Measurements from ENCODE around the gene GNRH2. TPM values are rescaled to one million over a fixed set of nuclear protein-coding genes. Genes with fewer than 3 reads are reported as not detected.
"Not testable (repeated sequence)": the region's sequence is repeated elsewhere in the genome, so short reads cannot be mapped to it uniquely, and the experiment has no call there.

The GNRH2 gene
- total RNA-seq, 2 donors from 2014 or later, result 0.92 to 0.94 TPM

DNA sequence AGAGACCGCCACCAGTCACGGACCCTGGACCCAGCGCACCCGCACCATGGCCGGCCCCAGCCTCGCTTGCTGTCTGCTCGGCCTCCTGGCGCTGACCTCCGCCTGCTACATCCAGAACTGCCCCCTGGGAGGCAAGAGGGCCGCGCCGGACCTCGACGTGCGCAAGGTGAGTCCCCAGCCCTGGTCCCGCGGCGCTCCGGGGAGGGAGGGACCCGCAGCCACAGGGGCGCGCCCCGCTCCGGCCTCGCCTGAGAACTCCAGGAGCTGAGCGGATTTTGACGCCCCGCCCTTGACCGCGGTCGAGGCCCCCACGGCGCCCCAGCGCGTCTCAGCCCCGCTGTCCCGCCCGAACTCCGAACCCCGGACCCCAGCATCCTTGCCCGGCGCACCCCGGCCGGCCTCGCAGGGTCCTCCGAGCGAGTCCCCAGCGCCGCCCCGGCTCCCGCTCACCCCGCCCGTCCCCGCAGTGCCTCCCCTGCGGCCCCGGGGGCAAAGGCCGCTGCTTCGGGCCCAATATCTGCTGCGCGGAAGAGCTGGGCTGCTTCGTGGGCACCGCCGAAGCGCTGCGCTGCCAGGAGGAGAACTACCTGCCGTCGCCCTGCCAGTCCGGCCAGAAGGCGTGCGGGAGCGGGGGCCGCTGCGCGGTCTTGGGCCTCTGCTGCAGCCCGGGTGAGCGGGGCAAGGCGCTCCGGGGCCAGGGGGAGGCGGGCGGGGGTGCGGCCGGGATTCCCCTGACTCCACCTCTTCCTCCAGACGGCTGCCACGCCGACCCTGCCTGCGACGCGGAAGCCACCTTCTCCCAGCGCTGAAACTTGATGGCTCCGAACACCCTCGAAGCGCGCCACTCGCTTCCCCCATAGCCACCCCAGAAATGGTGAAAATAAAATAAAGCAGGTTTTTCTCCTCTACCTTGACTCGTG, 28.4 kb downstream of the GNRH2 start, which contains the start of gene OXT:
OXT (plus strand) TSS at position 11 of the 920 bp plus-strand sequence; CDS start at position 47, 36 bp downstream.
- peaks cover 2% of the 10 kb centered on the region for H3K36me3 Mint-ChIP-seq (ENCODE audit: low read depth)
- peaks cover 23% of the 10 kb centered on the region for H3K4me1 Mint-ChIP-seq
- H3K9me3 ChIP-seq (ENCODE audit: control insufficient read depth, low read length, poor library complexity, severe bottlenecking), result no peaks in the 10 kb centered on the region
- no peaks in the 10 kb centered on the region for H3K27me3 Mint-ChIP-seq
- ATAC-seq, result peak; percentile 88
- DNase-seq, result peak; percentile 58 to 69 (median 65)
- peak within 1 kb of the TSS; percentile 91 for H3K27ac Mint-ChIP-seq
- H3K4me3 Mint-ChIP-seq, result peak within 1 kb of the TSS; percentile 87

DNA sequence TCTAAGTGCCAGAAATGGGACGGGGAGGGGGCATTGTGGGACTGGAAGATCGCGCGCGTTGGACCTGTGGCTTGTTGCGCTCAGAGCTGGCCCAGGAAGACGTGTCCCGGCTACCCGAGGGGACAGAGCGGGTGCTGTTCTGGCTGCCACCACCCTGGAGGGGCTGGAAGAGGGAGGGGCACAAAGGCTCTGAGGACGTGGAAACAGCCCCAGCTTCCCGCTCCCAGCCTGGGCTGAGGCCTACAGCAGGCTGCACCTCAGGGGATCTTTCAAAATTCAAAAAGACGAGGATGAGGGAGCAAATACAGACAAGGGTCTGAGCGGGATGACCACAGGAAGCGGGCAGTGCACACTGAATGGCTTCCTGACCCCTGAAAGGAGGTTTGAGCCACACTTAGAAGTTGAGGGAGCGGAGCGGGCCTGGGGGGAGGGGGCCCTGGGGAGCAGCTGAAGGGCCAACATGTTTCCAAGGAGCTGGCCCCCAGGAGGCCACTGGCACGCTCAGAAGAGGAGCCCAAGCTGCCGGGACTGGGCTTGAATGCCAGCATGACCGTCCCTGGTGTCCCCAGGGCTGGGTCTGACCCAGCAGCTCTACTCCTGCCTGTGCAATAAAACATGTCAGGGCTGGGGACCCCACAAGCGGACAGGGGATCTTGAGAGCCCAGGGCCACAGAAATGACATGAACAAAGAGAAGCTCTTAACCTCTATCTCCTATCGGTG, 29.3 kb downstream of the GNRH2 start:
- peak overlapping the region; percentile 80 for H3K27ac Mint-ChIP-seq
- ATAC-seq, result no peak
- H3K27me3 Mint-ChIP-seq, result no peaks in the 10 kb centered on the region
- H3K4me1 Mint-ChIP-seq, result peaks cover 26% of the 10 kb centered on the region
- no peak for DNase-seq
- peaks cover 2% of the 10 kb centered on the region for H3K36me3 Mint-ChIP-seq (ENCODE audit: low read depth)
- H3K4me3 Mint-ChIP-seq, result peak overlapping the region; percentile 87
- H3K9me3 ChIP-seq (ENCODE audit: control insufficient read depth, low read length, poor library complexity, severe bottlenecking), result no peaks in the 10 kb centered on the region

DNA sequence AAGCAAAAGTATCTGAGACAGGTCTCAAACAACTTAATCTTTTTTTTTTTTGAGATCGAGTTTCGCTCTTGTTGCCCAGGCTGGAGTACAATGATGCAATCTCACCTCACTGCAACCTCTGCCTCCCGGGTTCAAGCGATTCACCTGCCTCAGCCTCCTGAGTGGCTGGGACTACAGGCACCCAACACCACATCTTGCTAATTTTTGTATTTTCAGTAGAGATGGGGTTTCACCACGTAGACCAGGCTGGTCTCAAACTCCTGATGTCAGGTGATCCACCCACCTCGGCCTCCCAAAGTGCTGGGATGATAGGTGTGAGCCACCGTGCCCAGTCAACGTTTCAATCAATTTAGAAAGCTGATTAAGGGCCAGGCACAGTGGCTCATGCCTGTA, 29.8 kb downstream of the GNRH2 start:
- Mint-ChIP-seq H3K4me3 (peak overlapping the region; percentile 33), H3K4me1 (peaks cover 27% of the 10 kb centered on the region)
- not testable (repeated sequence) for ATAC-seq

DNA sequence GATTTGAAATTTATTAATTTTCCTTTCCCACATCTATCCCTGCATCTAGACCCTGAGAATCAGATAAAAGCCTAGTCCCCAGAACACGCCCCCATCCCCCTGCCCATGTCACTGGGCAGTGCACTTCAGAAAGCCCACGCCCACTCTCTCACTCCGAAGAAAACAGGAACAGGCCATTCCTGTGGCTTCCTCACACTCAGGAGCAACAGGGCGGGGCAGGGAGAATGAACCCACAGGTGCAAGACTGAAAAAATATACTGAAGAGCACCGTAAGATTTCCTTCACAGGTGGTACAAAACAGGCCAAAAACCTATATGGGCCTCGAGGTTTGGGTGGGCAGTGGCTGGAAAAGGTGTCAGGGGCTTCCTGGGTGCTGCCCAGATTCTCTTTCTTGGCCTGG, 31.4 kb downstream of the GNRH2 start:
- no peak for ATAC-seq
- no peak for DNase-seq
- Mint-ChIP-seq H3K36me3 (ENCODE audit: low read depth) (no peaks in the 10 kb centered on the region), H3K4me1 (peaks cover 24% of the 10 kb centered on the region), H3K4me3 (no peak overlapping the region), H3K27me3 (no peaks in the 10 kb centered on the region), H3K27ac (no peak overlapping the region)
- H3K9me3 ChIP-seq (ENCODE audit: control insufficient read depth, low read length, poor library complexity, severe bottlenecking), result no peaks in the 10 kb centered on the region

More for the DNA sequence above, 29.8 kb downstream of the GNRH2 start:
- not testable (repeated sequence) for DNase-seq; H3K36me3 Mint-ChIP-seq (ENCODE audit: low read depth); H3K27me3 Mint-ChIP-seq; H3K9me3 ChIP-seq (ENCODE audit: control insufficient read depth, low read length, poor library complexity, severe bottlenecking)
- peak overlapping the region; percentile 80 for H3K27ac Mint-ChIP-seq

DNA sequence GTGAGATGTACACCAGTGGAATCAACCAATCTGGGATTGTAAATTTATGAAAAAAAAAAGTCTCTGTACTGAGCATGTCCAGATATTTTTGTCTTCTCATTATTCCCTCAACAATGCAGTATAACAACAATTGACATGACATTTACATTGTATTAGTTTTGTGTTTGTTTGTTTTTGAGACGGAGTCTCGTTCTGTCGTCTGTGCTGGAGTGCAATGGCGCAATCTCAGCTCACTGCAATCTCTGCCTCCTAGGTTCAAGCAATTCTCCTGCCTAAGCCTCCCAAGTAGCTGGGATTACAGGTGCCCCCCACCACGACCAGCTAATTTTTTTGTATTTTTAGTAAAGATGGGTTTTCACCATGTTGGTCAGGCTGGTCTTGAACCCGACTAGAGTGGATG, 31.9 kb downstream of the GNRH2 start:
- H3K4me3 Mint-ChIP-seq; DNase-seq; H3K27me3 Mint-ChIP-seq; H3K36me3 Mint-ChIP-seq (ENCODE audit: low read depth); H3K27ac Mint-ChIP-seq; ATAC-seq; H3K9me3 ChIP-seq (ENCODE audit: control insufficient read depth, low read length, poor library complexity, severe bottlenecking): not testable (repeated sequence)
- H3K4me1 Mint-ChIP-seq, result peaks cover 24% of the 10 kb centered on the region

DNA sequence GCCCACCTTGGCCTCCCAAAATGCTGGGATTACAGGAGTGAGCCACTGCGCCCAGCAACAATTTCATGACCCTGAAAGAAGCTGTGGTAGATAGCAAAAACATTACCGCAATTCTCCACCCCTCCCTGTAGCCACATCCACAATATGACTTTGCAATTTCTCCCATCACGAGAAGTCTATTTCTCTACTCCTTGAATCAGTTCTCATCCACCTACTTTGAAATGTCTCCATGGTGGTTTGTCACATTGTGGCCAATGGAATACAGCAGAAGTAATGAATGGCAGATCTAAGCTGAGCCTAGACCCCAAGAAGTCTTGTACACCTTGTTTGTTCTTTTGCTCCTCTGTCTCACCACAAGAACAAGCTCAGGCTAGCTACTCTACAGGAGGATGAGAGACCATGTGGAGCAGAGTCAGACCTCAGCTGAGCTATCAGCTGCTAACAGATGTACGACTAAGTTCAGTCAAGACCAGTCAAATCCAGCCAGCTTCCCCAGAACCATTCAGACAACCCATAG, 34.3 kb downstream of the GNRH2 start:
- no peak overlapping the region for H3K27ac Mint-ChIP-seq
- H3K4me3 Mint-ChIP-seq, result peak overlapping the region; percentile 36
- H3K36me3 Mint-ChIP-seq (ENCODE audit: low read depth), result peaks cover 2% of the 10 kb centered on the region
- no peaks in the 10 kb centered on the region for H3K9me3 ChIP-seq (ENCODE audit: control insufficient read depth, low read length, poor library complexity, severe bottlenecking)
- H3K4me1 Mint-ChIP-seq, result peaks cover 15% of the 10 kb centered on the region
- ATAC-seq (peak; percentile 45), DNase-seq (no peak)
- peaks cover 22% of the 10 kb centered on the region for H3K27me3 Mint-ChIP-seq

DNA sequence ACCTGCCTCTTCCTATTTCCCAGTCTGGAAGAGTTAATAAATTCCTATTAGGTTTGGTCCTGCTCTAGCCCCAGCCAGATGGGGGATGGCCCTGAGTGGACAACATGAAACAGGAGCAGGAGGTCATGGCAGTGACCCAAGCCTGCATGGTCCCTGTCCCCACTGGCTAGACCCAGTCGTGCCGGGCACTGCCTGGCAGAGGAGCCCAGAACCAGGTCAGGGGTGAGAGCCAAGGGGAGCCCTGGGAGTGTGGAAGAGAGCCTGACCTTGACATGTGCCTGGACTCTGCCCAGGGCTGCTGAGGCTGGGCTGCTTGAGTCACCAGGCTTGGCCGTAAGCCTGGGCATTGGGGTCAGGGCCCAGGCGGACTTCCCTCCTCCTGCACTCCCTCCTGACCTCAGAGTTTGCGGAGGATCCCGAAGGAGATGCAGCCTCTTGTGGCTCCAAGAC, 37.5 kb downstream of the GNRH2 start:
- Mint-ChIP-seq H3K4me1 (peaks cover 17% of the 10 kb centered on the region), H3K4me3 (no peak overlapping the region), H3K27me3 (peaks cover 39% of the 10 kb centered on the region), H3K36me3 (ENCODE audit: low read depth) (peaks cover 5% of the 10 kb centered on the region), H3K27ac (no peak overlapping the region)
- no peak for DNase-seq
- ATAC-seq, result no peak
- no peaks in the 10 kb centered on the region for H3K9me3 ChIP-seq (ENCODE audit: control insufficient read depth, low read length, poor library complexity, severe bottlenecking)

DNA sequence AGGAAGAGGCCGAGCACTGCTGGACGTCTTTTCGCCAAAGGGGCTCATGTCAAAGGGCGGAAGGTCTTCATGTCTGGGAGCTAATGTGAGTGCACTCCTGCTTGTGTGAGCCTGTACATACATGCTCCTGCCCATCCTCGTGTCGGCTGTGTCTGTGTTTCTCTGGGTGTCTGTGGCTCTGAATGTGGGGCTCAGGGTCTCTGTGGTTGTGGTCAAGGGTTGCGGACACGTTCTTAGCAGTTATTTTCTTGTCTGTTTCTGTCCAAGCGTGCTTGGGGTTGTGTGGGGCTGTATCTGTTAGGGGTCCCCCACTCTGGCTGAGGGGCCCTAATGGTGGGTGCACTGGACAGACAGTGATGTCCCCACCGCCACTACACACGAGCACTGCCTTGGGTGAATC, 38.2 kb downstream of the GNRH2 start:
- Mint-ChIP-seq H3K27ac (no peak overlapping the region), H3K36me3 (ENCODE audit: low read depth) (peaks cover 5% of the 10 kb centered on the region), H3K4me1 (peaks cover 17% of the 10 kb centered on the region), H3K4me3 (peak overlapping the region; percentile 80), H3K27me3 (peaks cover 39% of the 10 kb centered on the region)
- H3K9me3 ChIP-seq (ENCODE audit: control insufficient read depth, low read length, poor library complexity, severe bottlenecking), result no peaks in the 10 kb centered on the region
- no peak for DNase-seq
- ATAC-seq, result no peak

DNA sequence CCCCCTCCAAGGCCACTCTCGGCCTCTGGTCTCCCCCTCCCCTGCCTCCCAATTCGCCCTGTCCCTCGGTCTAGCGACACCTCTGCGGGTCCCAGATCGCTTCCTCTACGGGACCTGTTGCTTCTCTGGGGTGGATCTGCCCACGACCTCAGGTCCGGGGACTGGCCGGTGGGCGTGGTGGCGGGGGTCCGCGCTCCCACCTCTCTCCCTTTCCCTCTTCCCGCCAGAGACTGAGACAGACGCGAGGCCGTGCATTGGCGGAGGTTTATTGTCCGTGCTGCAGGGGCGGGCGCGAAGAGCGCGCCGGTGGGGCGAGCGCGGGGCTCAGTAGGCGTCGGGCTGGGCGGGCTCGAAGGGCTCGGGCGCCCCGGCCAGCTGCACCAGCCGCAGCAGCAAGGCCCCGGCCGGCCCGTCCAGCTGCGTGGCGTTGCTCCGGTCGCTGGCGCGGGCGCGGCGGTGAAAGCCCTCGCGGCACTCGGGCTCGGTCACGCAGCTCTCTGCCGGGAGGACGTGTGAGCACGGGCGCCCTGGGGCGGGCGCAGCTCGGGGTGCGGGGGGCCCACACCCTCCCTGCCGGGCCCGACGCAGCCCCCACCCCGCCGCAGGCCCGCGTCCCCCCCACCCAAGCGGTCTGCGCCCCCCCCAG, 39.0 kb downstream of the GNRH2 start:
- no peak for DNase-seq
- H3K27ac Mint-ChIP-seq, result no peak overlapping the region
- H3K4me3 Mint-ChIP-seq, result peak overlapping the region; percentile 80
- peaks cover 39% of the 10 kb centered on the region for H3K27me3 Mint-ChIP-seq
- ATAC-seq, result peak; percentile 53
- H3K4me1 Mint-ChIP-seq, result peaks cover 13% of the 10 kb centered on the region
- H3K9me3 ChIP-seq (ENCODE audit: control insufficient read depth, low read length, poor library complexity, severe bottlenecking), result no peaks in the 10 kb centered on the region
- peaks cover 5% of the 10 kb centered on the region for H3K36me3 Mint-ChIP-seq (ENCODE audit: low read depth)

DNA sequence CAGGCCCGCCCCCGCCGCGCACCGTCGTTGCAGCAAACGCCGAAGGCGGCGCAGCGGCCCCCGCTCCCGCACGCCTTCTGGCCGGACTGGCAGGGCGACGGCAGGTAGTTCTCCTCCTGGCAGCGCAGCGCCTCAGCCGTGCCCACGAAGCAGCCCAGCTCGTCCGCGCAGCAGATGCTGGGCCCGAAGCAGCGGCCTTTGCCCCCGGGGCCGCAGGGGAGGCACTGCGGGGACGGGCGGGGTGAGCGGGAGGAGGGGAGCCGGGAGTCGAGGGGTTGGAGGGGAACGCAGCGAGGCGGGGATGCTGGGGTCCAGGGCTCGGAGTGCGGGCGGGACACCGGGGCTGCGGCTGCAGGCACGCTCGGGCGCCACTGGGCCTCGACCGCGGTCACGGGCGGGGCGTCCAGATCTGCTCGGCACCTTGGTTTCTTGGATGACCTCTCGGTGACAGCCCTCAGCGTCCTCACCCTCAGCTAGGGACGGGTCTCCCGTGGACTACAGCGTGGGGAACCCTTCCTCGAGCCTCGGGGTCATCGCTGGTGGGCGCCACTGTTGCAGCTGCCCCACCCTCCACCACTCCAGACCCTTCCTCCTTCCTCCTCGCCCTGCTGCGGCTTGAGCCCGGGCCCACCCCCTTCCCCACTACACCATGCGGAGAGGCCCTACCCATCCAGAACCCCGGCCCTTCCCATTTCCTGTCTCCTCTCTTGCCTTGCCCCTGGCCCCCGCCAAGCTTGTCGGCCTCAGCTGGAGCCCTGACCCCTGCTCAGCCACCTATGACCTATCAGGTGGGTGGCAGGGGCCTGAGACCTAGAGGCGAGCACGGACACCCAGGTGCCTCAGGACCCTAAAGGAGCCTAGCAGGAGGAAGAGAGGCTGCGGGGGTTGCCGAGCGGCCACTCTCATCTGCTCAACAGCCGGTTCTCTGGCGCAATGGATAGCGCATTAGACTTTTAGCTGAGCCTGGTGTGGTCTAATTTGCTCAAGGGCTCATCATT, 39.8 kb downstream of the GNRH2 start:
- peak overlapping the region; percentile 80 for H3K4me3 Mint-ChIP-seq
- DNase-seq (no peak), ATAC-seq (peak; percentile 53)
- H3K27ac Mint-ChIP-seq, result no peak overlapping the region
- H3K9me3 ChIP-seq (ENCODE audit: control insufficient read depth, low read length, poor library complexity, severe bottlenecking), result no peaks in the 10 kb centered on the region
- H3K27me3 Mint-ChIP-seq, result peaks cover 40% of the 10 kb centered on the region
- peaks cover 11% of the 10 kb centered on the region for H3K4me1 Mint-ChIP-seq
- H3K36me3 Mint-ChIP-seq (ENCODE audit: low read depth), result peaks cover 5% of the 10 kb centered on the region

DNA sequence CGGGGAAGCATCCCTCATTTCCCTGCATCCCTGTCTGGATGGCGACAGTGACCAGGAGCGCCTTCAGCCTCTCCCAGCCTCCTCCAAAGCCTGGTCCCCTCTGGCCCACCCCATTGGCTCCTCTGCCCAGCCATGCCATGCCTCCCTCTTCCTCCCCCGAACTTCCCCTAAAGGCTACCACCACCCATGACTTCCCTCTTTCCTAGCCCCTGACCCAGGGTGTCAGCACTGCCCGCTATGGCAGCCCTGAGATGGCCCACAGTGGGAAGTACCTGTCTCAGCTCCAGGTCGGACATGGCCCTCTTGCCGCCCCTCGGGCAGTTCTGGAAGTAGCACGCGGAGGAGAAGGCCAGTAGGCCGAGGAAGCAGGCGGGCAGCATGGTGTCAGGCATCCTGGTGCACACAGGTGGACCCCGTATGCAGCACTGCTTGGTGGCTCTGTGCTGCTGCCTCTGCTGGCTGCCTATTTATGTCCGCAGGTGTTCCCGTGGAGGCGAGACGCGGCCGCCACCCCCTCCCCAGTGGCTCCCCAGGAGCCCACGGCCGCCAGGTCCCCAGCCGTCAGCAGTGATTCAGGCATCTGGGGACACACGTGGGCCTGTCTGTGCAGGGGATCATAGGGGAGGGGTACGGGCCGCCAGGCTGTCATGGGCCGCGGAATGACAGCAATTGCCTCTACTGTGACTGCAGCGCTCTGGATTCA, 41.0 kb downstream of the GNRH2 start, which contains the start of gene AVP:
AVP (minus strand) TSS at position 442 of the 703 bp plus-strand sequence; CDS start at position 392, 50 bp downstream.
- peaks cover 5% of the 10 kb centered on the region for H3K36me3 Mint-ChIP-seq (ENCODE audit: low read depth)
- H3K27me3 Mint-ChIP-seq, result peaks cover 46% of the 10 kb centered on the region
- ATAC-seq, result no peak
- no peak for DNase-seq
- no peak within 1 kb of the TSS for H3K27ac Mint-ChIP-seq
- H3K4me1 Mint-ChIP-seq, result peaks cover 11% of the 10 kb centered on the region
- no peaks in the 10 kb centered on the region for H3K9me3 ChIP-seq (ENCODE audit: control insufficient read depth, low read length, poor library complexity, severe bottlenecking)
- peak within 1 kb of the TSS; percentile 80 for H3K4me3 Mint-ChIP-seq
